Keratinocyte (primary cell): Measurements from ENCODE around the gene SMC5. TPM values are rescaled to one million over a fixed set of nuclear protein-coding genes. Genes with fewer than 3 reads are reported as not detected.
A peak's percentile ranks its signal among the peaks of the same experiment; 100 is the strongest.

Experiments used
- DNase-seq: peaks from one replicate; pipeline ENCODE4 v3.0.0-alpha.2; 2011; ENCODE audit warnings: low read depth, missing footprints, low spot score
- FAIRE-seq: peaks from 2 replicates; lab custom pipeline; 2011; peaks lifted over from hg19 to GRCh38; lab: Jason Lieb, UNC
- H2AFZ ChIP-seq: 2 replicates; pipeline ENCODE4 v1.6.0; 2012; ENCODE audit warnings: low read length, control low read depth, inconsistent platforms; ENCODE audit not compliant: control insufficient read depth
- H3K27ac ChIP-seq: 2 replicates; pipeline ENCODE4 v1.5.1; 2011; ENCODE audit warnings: low read length; ENCODE audit not compliant: control insufficient read depth, insufficient read depth
- H3K27me3 ChIP-seq: 3 replicates; pipeline ENCODE4 v1.6.0; 2011; ENCODE audit warnings: low read length; ENCODE audit not compliant: control insufficient read depth, insufficient read depth; ENCODE audit errors: extremely low read depth
- H3K36me3 ChIP-seq, 2 experiments: 2 replicates in 1 of 2; 3 replicates in 1 of 2; pipeline ENCODE4 v1.5.1; 2011; ENCODE audit warnings: low read length in 2 of 2, mild to moderate bottlenecking in 1 of 2; ENCODE audit not compliant: control insufficient read depth in 2 of 2, insufficient read depth in 2 of 2; ENCODE audit errors: extremely low read depth in 1 of 2
- H3K4me1 ChIP-seq: 3 replicates; pipeline ENCODE4 v1.5.1; 2011; ENCODE audit warnings: low read length; ENCODE audit not compliant: control insufficient read depth, insufficient read depth; ENCODE audit errors: extremely low read depth
- H3K4me2 ChIP-seq: 3 replicates; pipeline ENCODE4 v1.6.0; 2011; ENCODE audit warnings: low read depth, low read length; ENCODE audit not compliant: control insufficient read depth, insufficient read depth; ENCODE audit errors: extremely low read depth
- H3K4me3 ChIP-seq, 3 experiments: fragments of 200-600 bp in 1 of 3; sonication (generic) in 1 of 3; 2 replicates in 2 of 3; 3 replicates in 1 of 3; pipeline ENCODE4 v1.5.1; 2011 to 2016; ENCODE audit warnings: low read length in 3 of 3, mild to moderate bottlenecking in 3 of 3, control low read depth in 2 of 3, inconsistent platforms in 1 of 3, low read depth in 1 of 3, mixed read lengths in 1 of 3, mixed run types in 1 of 3, moderate library complexity in 1 of 3; ENCODE audit not compliant: control insufficient read depth in 2 of 3, insufficient read depth in 2 of 3; ENCODE audit errors: extremely low read depth in 1 of 3
- H3K79me2 ChIP-seq: 2 replicates; pipeline ENCODE4 v1.6.0; 2012; ENCODE audit warnings: low read length; ENCODE audit not compliant: control insufficient read depth, insufficient read depth
- H3K9ac ChIP-seq: 3 replicates; pipeline ENCODE4 v1.6.0; 2011; ENCODE audit warnings: low read length; ENCODE audit not compliant: control insufficient read depth, insufficient read depth; ENCODE audit errors: extremely low read depth
- H3K9me1 ChIP-seq: 3 replicates; pipeline ENCODE4 v1.6.0; 2011; ENCODE audit warnings: low read length; ENCODE audit not compliant: control insufficient read depth, insufficient read depth; ENCODE audit errors: extremely low read depth
- H3K9me3 ChIP-seq: 2 replicates; pipeline ENCODE4 v1.5.1; 2012; ENCODE audit warnings: low read depth, low read length; ENCODE audit not compliant: control insufficient read depth
- H4K20me1 ChIP-seq: 3 replicates; pipeline ENCODE4 v1.6.0; 2011; ENCODE audit warnings: low read length; ENCODE audit not compliant: control insufficient read depth, insufficient read depth; ENCODE audit errors: extremely low read depth
- CTCF ChIP-seq, 3 experiments: IDR thresholded peaks in 1 of 3; conservative IDR thresholded peaks in 1 of 3; optimal IDR thresholded peaks in 1 of 3; 2 replicates in 2 of 3; 3 replicates in 1 of 3; pipeline versions ENCODE3 to v1.5.1; 2011; ENCODE audit warnings: low read length in 3 of 3, mild to moderate bottlenecking in 3 of 3, moderate library complexity in 2 of 3, control low read depth in 1 of 3, inconsistent platforms in 1 of 3; ENCODE audit not compliant: insufficient read depth in 2 of 3; ENCODE audit errors: extremely low read depth in 1 of 3
- EZH2 ChIP-seq: IDR thresholded peaks from one replicate; pipeline ENCODE4 v1.6.1; 2012; ENCODE audit warnings: inconsistent platforms, mild to moderate bottlenecking, low read length, moderate library complexity
- dilution Hi-C: fragments of 300-500 bp; cut with MboI; formaldehyde crosslinking; loops from one replicate; pipeline ENCODE4 v1.7.0; 2020; ENCODE audit warnings: low sequenced_read_pairs; ENCODE audit not compliant: extremely low pct_ligation_motif_present
- polyA plus RNA-seq, 5 experiments: library from polyadenylated mRNA; depleted of rRNA in 3 of 5; stranded (reverse) in 3 of 5; stranded (forward) in 1 of 5; unstranded in 1 of 5; fragments of >200 nt; gene quantifications; 1 replicate in 1 of 5; 2 replicates in 3 of 5; 3 replicates in 1 of 5; pipeline versions ENCODE4 v1.2.1 to v1.2.3, GENCODE V29; 2011 to 2012; ENCODE audit warnings: missing spikeins in 2 of 5, low read depth in 1 of 5, low replicate concordance in 1 of 5

Gene SMC5
- polyA plus RNA-seq, 1 donor (not counting 4 experiments of a cell fraction or from before 2014, with no cell fraction given), result 16.5 TPM

DNA sequence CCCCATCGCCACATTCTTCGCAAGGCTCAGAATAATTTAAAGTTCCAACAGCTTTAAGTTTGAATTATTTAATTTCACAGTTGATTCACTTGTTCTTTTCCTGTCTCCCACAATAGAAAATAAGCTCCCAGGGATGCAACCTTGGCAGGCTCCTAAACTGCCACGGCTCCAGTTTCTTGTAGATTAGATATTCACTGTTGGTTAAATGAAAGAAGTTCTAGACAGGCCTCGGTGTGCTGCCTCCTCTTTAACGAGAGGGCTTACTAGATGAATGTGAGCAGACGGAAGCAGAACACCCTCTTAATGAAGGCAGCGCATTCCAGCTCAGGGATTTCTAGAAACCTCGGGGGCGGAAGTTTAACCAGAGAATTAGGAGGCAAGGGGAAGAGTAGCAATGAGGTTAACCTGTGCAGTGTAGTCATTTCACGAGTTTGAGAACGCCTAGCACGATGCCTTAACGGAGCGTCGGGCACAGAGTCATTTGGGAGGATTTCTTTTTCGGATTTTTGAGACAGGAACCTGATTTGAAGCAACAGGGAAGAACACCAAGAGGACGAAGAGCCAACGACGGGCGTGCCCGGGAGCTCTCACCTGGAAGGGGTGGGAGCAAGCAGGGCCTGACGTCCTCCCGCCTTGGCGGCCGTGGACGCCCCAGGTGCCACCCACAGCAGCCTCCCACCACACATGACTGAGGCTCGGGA lies 637 bp upstream of the SMC5 start:
- H2AFZ ChIP-seq, result peak overlapping the region; percentile 71
- peak overlapping the region; percentile 55 to 93 (median 90) for H3K4me3 ChIP-seq
- peak; percentile 92 for FAIRE-seq
- H3K27me3 ChIP-seq, result no peaks in the 10 kb centered on the region
- peaks cover 0 to 9% of the 10 kb centered on the region in 2 experiments for H3K36me3 ChIP-seq
- no peak for TF ChIP-seq EZH2
- TF ChIP-seq CTCF (optimal IDR thresholded peaks at IDR 0.05 in 1 of 3, IDR thresholded peaks at IDR 0.05 in 1 of 3, conservative IDR thresholded peaks at IDR 0.05 in 1 of 3; ENCODE audit: extremely low read depth in 1 of 3, insufficient read depth in 2 of 3, low read length in 3 of 3), result no peak
- dilution Hi-C loops, result no loop called here
- no peaks in the 10 kb centered on the region for H3K9me1 ChIP-seq
- peak overlapping the region; percentile 97 for H3K9ac ChIP-seq
- H4K20me1 ChIP-seq, result peaks cover 4% of the 10 kb centered on the region
- peak overlapping the region; percentile 84 for H3K4me2 ChIP-seq
- H3K4me1 ChIP-seq, result peaks cover 57% of the 10 kb centered on the region
- H3K79me2 ChIP-seq, result peaks cover 43% of the 10 kb centered on the region
- peak; percentile 19 for DNase-seq
- no peaks in the 10 kb centered on the region for H3K9me3 ChIP-seq
- H3K27ac ChIP-seq, result peak overlapping the region; percentile 96

DNA sequence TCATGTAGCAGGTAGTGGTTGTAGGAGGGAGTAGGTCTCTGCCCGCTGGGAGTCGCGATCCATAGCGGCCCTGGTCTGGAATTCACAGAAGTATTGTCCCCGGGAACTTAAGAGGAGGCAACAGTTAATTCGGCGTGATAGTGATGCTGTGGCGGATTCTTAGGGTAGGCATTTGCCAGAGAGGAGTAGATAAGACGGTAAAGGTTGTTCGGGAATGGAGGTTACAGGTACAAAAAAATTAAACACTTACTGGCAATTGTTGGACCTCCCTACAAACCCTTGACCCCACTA lies 679 bp downstream of the SMC5 start:
- H2AFZ ChIP-seq, result no peak overlapping the region
- H3K4me3 ChIP-seq, result peak overlapping the region; percentile 84 to 93 (median 90)
- no peaks in the 10 kb centered on the region for H3K9me1 ChIP-seq
- FAIRE-seq (no peak), DNase-seq (no peak)
- peak overlapping the region; percentile 96 for H3K27ac ChIP-seq
- H3K4me2 ChIP-seq, result peak overlapping the region; percentile 83
- H3K27me3 ChIP-seq, result no peaks in the 10 kb centered on the region
- H3K79me2 ChIP-seq, result peaks cover 52% of the 10 kb centered on the region
- H4K20me1 ChIP-seq, result peaks cover 4% of the 10 kb centered on the region
- H3K9ac ChIP-seq, result peak overlapping the region; percentile 97
- no peak for TF ChIP-seq EZH2
- no peak for TF ChIP-seq CTCF (optimal IDR thresholded peaks at IDR 0.05 in 1 of 3, IDR thresholded peaks at IDR 0.05 in 1 of 3, conservative IDR thresholded peaks at IDR 0.05 in 1 of 3; ENCODE audit: extremely low read depth in 1 of 3, insufficient read depth in 2 of 3, low read length in 3 of 3)
- dilution Hi-C loops, result no loop called here
- no peaks in the 10 kb centered on the region for H3K9me3 ChIP-seq
- H3K4me1 ChIP-seq, result peaks cover 59% of the 10 kb centered on the region
- peaks cover 0 to 9% of the 10 kb centered on the region in 2 experiments for H3K36me3 ChIP-seq
